IPS DF 4.7 (cell line): Measurements from ENCODE around the gene IGFBP5.
A peak's percentile ranks its signal among the peaks of the same experiment; 100 is the strongest.

Source experiments
- DNase-seq: peaks from one replicate; pipeline ENCODE4 v3.0.0-alpha.2; 2013; ENCODE audit warnings: low spot score; ENCODE audit errors: extremely low read depth

IGFBP5 gene

DNA sequence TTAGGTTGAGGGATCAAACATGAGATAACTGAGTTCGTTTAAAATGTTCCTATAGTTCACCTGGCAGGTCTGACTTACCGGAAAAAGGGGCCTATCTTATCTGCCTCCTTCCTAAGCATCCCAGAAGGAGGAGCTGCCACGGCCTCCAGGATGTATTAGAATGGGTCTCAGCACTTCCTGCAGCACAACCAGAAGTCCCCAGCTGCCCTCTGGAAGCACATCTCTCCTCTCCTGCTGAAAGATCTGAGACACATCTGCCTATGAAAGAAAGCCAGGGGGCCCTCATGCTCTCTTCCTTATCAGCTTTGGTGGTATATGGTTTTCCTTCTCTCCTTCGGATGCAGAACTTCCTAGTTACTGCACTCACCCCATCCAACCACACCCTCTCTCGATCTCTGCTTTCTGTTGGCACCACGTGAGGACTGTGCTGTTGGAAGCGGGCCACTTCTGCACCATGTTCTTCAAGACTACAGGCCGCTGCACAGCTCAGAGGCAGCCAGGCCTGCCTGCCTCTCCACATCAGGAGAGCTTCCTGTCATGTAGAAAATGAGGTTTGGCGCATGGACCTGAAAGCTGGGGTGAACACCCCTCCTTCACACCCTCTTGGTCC lies 6.5 kb downstream of the IGFBP5 start:
- no peak for DNase-seq

DNA sequence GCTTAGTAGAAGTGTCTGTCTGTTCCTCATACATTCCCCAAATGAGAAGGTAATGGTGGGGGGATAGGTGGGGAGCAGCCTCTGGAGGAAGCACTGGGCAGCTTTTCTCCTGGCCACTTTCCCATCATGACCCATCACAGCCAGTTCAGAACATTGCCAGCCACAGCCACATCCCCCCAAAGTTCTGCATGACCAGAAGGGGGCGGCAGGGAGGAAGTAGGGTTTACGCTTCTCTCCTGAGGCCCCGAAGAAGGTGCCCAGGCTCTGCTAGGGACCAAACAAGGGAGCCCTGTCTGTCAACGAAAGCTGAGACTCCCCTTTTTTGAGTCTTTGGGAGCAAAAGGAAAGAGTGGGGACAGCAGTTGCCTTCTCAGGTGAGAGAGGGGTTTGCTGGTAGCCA lies 7.7 kb downstream of the IGFBP5 start:
- DNase-seq: no peak

DNA sequence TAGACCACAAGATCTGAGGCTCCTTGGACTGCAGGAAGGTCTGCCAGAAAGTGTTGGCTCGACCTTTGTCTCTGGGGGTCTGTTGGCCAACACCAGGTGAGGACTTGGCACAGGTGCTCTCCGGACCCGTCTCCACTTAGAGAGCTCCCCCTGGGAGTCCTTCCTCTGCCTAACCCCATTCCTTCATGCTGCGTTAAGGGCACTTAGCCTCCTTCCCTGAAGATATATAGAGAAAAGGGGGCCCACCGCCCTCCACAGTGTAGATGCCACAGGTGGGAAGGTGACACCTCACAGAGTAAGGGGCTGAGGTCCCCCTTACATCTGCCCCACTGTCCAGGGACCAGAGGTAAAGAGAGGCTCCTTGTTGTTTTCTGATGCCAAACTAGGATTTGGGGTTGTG lies 8.2 kb downstream of the IGFBP5 start:
- no peak for DNase-seq

DNA sequence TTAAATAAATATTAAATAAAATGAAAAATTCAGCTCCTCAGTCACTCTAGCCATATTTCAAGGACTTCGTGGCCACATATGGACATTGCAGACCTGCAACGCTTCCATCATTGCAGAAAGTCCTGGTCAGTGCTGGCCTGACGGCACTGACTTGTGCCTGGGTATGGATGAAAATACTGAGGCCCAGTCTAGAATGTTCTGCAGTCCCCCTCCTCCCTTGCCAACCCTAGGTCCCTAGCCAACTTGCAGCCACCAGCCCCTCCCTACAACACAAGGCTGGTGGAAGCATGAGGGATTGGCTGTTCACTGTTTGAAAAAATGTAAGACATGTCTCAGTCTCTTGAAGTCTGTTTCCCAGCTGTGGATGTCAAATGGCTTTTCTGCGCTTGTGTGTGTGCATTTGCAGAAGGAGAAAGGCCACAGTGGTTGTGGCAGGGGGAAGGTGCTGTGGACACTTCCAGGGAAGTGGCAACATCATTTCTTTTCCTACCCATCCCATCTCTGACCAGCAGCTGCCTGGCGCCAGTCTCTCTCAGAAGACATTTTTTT lies 9.9 kb downstream of the IGFBP5 start:
- DNase-seq: no peak

DNA sequence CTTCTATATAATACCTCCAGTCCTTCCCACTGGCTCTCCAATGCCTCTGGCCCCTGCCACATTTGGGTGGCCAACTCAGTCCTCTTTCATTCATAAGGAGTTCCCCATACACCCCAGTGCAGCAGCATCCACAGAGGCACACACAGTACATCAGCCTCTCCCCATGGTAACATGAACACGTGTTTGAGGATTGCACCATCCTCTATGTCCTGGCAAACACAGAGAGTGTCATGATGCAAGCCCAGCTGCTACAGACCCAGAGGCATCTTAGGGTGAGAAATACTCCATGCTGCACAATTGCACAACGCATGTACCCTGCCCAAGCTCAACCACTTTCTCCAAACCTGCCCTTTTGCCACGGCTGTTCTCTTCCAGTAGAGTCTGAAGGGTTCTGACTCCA lies 11.5 kb downstream of the IGFBP5 start:
- DNase-seq: no peak

DNA sequence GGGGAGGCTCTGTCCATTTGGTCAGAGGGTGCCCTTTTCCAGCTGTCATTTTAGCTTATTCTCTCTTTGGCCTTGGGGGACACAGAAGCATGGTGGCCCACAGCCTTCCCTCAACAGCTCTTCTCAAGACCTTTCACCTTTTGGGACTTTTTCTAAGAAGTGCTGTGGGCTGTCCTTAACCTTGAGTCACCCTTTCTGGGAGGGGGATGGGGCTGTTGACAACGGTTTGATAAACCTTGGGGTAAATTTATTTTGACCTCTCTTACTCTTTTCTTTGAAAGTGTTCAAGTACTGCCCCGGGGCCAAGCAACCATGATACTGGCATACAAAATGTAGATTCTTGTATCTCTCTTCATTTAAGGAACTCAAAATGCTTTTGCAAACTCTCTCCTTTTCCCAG lies 13.7 kb downstream of the IGFBP5 start:
- no peak for DNase-seq

DNA sequence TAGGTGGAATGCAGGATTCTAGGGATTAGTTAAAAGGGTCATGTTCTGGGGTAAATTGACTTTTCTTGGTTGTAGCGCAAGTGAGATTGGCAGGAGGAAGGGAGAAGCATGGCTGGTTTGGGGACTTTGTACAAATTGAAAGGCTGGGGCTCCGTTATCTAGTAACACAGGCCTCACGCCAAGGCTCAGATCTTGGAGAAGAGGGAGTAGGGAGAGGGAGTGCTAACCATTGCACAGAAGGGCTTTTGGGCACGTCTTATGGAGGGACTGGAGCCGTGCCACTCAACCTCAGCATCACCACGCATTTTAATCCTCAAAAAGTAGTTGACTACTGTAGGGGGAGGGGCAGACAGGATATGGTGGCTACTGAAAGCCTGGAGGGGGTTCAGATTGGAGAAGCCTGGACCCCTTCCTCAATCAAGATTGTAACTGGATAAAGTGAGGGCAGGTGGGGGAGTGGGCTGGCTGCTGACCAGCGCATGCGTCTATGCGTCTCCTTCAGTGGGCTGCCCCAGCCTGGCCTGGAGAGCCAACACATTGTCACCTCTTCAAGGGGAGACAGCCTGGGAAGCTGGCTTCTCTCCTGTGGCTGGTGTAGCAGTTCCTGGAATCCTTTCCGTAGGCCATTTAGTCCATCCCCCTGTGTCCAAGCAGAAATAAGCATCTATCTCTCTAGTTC lies 14.3 kb downstream of the IGFBP5 start:
- DNase-seq: no peak

DNA sequence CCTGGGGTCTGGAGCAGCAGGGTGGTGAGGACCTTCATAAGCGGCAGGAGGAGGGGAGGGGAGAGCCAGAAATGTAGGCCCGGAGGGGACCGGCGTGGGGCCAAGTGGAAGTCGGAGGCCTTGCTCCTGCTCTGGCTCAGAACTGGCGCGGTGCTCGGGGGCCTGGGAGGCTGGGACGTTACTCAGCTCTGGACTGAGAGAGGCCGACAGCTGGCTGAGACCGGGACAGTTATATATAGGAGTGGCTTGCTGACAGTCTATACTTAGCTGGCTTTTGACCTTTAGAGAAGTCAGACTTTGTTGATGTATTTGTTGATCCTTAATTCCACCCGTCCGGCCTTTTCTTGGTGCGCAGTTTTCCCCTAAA lies 15.7 kb downstream of the IGFBP5 start:
- DNase-seq: no peak

DNA sequence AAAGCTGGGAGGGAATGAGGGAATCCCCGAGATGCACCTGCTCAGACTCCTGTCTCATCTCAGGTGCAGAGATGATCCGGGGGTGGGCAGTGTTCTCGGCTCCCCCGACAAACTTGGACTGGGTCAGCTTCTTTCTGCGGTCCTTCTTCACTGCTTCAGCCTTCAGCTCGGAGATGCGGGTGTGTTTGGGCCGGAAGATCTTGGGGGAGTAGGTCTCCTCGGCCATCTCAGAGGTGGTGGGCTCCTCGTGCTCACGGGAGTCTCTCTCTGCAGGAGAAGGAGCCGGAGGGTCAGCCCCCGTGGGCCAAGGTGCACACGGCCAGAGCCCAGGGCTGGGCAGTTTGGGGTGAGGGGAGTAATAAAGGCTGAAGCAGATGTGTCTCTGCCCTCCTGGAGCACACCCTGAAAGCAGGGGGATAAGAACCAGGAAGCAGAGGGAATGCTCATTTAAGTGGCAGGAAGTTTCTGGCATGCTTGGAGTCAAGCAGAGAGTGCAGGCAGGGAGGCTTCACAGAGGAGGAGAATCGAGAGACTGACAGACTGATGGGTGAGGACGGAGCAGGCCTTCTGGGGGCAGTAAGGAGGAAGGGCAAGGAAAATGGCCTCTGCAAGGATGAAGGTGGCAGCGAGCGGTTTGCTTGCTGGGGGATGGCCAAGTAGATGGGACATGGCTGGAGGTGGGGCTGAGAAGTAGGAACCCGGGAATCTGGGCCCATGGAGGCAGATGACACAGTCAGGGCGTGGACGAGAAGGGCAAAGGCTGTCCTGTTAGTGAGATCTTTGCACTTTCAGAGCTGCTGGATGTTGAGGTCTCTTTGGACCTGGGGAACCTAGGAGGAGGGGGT lies 16.3 kb downstream of the IGFBP5 start:
- no peak for DNase-seq

DNA sequence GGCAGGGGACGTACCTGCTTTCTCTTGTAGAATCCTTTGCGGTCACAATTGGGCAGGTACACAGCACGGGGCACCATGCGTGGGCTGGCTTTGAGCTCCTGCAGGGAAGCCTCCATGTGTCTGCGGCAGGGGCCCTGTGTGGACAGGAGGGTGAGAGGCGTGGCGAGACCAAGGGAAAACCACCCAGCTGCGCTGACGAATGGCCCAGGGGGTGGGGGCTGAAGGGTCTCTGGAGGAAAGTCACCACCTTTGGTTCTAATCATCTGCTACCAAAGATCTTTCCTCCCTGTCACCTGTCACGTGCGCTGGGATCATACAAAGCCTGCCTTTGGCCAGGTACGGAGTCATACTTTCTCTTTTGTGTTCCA lies 17.3 kb downstream of the IGFBP5 start:
- no peak for DNase-seq

DNA sequence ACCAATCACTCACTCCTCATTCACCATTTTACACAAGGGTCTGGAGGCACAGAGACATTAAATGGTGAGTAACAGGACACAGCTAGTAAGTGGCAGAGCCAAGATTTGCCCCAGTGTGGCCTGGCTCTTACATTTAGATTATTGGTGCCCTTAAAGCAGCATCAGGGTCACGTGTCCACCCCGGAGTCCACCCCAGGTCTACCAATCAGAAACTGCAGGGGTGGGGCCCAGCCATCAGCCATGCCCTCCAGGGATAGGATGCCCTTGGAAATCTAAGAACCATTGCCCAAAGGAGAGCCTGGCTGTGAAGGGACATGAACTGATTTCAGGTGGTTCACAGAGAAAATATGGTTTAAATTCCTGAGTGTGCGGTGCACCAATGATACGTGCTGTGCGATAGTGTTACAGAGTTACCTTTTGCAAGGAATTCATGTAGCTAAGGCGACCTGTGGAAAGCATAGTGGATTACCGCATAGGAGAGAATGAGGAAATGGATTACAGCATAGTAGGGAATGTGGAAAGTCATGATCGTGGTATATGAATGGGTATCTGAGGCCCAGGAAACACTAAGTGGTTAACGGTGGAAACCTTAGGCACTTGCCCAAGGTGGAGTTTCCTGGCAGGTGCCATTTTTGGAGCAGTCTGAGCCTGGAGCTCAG lies 17.8 kb downstream of the IGFBP5 start:
- DNase-seq: no peak

DNA sequence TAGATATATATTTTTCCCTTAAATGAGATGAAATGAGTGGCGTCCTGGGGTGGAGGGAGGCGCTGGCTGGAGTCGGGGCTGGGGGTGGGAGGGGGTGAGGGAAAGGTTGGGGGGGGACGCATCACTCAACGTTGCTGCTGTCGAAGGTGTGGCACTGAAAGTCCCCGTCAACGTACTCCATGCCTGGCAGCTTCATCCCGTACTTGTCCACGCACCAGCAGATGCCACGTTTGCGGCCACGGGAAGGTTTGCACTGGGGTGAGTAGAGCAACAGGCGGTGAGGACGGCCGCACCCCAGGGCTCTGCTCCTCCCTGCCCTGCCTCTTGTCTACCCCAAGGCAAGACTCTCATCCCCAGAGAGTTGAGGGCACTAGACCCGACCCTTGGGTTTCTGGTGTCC lies 18.7 kb downstream of the IGFBP5 start:
- no peak for DNase-seq

DNA sequence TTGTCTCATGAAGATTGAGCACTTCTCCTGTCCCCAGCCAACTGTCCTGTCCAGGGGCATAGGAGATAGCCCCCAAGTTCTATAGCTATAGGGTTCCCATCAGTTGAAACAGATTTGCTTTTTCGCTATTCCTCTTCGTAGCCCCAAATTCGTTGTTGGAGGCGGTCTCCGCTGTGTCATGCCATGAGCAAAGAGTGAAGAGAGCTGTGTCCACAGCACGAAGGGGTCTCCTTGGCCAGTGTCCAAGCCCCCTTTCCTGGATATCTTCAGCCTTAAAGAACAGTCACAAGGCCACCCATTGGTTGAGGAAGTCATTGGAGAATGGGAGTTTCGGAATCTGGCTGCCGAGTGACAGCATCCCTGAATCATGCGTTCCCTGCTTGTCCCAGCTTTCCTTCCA lies 21.0 kb downstream of the IGFBP5 start:
- DNase-seq: no peak

DNA sequence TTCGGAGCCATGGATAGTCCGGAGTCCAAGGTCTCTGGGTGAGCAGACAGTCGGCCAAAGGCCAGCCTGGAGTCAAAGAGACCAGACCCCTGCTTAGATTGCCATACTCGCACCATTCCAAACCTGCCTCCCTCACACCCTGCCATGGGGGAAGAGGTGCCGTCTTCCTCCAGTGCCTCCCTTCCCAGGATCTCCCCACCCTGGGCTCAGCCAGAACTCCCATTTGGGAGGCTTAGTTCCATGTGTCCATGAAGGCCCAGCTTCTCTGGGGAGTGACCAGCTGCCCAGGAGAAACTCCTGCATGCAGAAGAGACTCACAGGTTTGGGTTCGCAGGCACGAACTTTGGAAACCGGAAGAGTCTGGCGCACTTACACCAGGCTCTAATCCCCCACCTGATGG lies 21.7 kb downstream of the IGFBP5 start:
- DNase-seq: no peak

DNA sequence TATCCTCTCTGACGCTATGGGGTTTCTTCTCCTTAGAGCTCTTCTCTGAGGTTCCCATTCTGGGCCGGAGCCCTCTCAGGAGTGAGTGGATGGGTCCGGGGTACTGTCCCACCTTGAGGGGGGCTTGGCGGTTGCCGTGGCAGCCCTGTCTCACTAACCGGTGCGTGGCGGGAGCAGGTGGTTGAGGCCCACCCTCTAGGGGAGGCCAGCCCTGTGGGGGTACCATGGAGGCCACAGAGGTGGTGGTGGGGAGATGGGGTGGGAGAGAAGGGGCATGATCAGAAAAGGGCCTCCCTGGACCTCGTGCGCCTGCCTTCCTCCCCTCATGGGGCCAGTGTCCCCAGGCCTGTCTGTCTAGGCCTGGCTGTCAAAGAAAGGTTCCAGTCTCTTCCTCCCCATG lies 22.3 kb downstream of the IGFBP5 start:
- no peak for DNase-seq

DNA sequence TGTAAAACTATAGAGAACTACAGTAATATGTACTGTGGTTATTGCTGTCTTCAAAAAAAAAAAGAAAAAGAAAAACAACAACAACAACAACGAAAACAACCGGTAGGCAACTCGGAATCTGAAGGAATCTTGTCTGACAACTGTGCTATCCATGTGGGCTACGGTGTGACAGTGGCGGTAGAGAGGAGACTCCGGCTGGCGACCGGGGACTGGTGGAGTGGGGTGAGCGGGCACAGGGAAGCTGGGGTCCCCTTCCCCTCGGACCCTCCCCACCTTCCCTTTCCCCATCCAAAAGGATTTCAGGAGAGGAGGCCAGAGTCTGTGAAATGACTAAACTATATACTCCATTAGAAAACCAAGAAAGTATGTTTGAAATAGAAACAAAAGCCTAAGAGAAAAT lies 22.9 kb downstream of the IGFBP5 start:
- no peak for DNase-seq

DNA sequence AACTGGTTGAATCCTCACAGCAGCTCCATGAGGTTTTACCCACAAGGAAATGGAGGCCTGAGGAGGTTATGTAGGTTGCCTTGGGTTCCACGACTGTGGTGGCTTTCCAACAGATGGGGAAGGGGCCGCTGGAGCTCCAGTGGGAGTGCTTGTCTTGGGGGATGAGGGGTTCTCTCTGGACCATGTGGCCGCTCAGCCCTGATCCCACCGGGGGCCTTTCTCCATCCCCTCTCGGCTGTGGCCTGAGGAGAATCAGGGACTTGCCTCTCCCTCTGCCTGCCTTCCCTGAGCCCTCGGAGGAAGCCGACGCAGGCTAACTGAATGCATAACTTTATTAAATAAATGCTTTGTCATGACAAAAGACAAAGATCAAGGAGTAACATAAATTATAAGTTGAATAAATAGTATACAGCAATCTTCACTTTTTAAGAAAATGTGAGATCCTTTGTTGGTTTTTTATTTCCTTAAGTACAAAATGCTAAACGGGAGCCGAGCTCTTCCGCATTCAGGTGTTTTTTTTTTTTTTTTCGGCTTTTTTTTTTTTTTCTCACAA lies 23.5 kb downstream of the IGFBP5 start:
- DNase-seq: no peak

DNA sequence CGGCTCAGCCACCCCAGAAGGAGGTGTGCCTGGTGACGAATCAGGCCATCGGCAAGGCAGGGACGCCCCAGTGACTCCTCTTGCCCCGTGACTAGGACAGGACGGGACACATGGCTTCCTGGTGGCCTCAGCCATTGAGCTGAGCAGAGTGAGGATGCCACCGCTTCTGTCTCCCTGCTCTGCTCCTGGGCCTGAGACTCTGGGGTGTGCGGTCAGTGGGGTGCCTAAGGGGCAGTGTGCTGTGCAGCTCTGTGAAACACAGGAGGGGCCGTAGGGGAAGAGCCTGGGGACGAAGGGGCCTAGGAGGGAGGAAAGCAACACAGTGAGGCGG lies 24.3 kb downstream of the IGFBP5 start:
- DNase-seq: no peak

DNA sequence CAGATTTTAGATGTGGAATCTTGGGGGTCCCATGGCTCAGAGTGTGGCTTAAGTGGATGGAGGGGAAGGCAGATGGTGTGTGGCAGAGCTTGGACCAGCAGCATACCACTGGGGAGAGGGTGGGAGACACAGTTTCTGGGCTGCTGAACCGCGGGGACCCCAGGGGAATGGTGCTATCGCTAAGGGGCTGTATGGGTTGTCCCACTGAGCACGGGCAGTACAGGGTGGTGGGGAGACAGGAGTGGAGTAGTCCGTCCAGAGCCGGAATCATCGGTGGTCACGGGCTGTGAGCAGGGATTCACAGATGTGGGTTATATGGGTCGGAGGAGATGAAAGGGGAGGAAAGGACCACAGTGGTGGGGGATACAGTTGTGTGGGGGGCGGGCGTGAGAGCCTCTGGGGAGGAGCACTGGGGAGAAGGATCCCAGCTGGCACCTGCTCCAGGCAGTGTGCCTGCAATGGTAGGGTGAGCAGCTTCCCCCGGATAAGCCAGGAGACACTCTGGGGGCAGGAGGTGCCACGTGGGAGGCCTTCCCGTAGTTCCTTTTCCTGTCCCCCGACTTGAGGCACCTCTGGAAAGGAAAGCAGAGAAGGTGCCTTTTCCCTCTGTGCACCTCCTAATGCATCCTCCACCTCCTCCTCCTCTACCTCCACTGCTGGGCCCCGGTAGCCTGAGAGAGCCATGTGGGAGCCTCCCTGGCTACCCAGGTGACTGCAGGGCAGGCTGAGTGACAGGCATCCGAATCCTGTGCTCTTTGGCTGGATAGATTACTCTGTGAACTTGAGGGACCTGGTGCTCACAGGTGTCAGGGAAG lies 24.9 kb downstream of the IGFBP5 start:
- no peak for DNase-seq

DNA sequence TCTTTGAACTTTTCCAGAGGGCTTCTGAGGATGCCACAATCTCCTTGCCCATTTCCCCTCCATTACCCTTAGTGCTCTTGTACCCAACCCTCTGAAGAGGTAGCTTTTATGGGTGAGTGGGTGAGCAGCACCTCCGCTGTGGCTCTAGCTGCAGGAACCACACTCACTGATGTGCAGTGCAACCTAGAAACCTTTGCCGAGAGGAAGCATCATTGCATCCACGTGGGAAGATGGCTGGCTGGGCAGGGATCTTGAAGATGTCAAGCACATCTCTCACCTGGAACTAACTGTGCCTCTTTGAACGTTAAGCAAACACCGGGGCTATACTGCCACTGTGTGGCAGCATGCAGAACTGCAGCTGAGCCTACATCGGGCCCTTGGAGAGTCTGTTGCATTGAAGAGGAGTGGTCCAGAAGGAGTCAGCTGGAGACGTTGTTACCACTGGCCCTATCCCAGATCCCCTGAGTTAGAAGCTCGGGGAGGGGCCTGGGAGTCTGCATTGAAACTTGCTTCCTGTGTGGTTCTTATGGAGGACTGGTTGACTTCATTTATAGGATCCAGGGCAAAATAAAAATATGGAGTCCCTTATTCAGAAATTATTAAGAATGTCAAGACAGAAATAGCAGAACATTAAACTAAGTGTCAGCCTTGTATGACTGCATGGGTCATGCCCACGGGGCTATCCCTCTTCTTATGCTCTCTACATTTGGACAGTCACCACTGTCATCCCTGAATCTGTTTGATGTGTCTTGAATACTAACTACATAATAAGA lies 28.7 kb downstream of the IGFBP5 start:
- DNase-seq: peak; percentile 93
